EH (cell line): Measurements from ENCODE around the gene NMS.

ENCODE experiments used
- DNase-seq: peaks from one replicate; pipeline ENCODE4 v3.0.0-alpha.2; 2015; ENCODE audit warnings: low read depth

The NMS gene

GRCh38 chr2:100485396-100485795 is 15.1 kb downstream of the NMS start:
- no peak for DNase-seq

- no peak for DNase-seq
These were observed 24.4 kb downstream of the NMS start for GRCh38 chr2:100494712-100495111.

GRCh38 chr2:100502782-100503181 is 32.5 kb downstream of the NMS start:
- DNase-seq, result no peak

DNA sequence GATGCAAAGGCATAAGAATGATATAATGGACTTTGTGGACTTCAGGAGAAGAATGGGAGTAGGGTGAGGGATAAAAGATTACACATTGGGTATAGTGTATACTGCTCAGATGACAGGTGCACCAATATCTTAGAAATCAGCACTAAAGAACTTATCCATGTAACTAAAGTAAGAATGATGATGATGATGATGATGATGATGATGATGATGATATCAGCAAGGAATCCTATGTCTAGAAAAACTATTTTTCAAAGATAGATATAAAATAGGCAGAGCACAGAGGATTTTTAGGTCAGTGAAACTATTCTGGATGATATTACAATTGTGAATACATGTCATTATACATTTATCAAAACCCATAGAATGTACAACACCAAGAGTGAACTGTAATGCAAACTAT is 34.3 kb downstream of the NMS start:
- DNase-seq, result no peak

DNA sequence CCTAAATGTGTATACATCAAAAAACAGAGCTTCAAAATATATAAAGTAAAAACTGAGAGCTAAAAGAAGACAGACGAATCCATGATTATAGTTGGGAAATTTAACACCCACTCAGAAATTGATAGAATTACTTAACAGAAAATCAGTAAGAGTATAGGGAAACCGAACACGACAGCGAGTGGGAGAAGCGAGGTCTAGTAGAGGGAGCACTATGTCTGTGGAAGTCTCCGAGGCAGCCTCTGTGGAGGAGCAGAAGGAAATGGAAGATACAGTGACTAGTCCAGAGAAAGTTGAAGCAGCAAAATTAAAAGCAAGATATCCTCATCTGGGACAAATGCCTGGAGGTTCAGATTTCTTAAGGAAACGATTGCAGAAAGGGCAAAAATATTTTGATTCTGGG is 38.8 kb downstream of the NMS start:
- no peak for DNase-seq

DNA sequence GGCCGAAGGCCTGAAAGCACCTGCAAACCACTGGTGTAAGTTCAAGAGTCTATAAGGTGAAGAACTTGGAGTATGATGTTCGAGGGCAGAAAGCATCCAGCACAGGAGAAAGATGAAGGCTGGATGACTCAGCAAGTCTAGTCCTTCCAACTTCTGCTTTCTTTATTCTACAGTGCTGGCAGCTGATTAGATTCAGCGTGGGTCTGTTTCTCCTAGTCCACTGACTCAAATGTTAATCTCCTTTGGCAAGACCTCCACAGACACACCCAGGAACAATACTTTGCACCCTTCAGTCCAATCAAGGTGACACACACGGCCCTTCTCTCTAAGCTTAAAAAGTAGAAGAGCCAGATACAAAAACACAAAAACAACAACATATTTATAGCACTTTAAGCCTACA is 43.4 kb downstream of the NMS start:
- no peak for DNase-seq

- no peak for DNase-seq
These were observed 47.3 kb downstream of the NMS start for GRCh38 chr2:100517556-100517955.

GRCh38 chr2:100518801-100519200 is 48.5 kb downstream of the NMS start:
- DNase-seq, result no peak

DNA sequence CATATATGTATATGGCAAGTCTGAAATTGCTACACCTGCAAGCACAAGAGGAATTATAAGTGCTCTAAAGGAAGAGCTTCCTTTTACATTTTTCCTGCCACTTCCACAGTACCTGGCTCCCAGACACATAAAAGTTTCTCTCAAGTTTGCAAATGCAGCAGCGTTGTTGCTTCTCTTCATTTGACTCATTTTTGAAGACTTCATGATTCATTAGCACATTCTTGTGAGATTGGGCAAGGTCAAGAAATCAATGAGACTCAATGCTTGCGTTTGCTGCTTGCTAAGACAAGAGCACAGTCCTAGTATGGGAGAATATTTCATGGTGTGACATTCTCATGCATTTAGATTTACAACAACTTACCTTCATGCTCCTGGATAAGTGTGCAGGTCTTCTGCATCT is 49.9 kb downstream of the NMS start:
- no peak for DNase-seq

GRCh38 chr2:100522430-100522829 is 52.1 kb downstream of the NMS start:
- no peak for DNase-seq

DNA sequence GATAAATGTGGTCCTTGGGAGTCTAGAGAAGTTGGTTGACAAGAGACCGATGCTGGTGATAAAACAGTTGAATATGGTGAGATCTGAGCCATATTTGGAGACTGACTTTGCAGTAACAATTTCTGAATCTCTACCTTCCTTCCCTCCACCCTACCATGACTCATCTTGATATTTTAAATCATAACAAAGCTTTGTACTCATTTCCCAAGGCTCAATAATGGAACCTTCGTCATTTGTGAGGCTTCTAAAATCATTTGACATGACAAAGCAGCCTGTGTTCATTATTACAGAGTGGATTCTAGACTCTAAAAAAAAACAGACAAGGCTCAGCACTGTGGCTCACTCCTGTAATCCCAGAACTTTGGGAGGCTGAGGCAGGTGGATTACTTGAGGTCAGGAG is 54.0 kb downstream of the NMS start:
- DNase-seq, result peak; percentile 4

DNA sequence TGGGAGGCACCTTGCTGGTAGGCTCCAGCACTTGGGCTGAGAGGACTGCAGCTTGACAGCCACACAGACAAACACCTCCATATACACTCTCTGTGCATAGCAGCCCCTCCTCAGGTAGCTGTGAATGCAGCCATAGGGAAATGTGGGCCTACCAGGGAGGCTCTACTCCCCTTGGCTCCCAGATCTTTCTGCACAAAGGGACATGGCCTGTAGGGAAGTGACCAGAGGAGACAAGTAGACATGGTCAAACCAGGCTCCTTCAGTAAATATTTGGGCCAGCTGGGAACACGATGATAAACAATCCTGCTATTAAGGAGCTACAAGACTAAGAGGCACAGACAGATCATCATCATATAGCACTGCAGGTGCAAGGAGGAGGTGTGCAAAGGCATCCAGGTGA is 56.6 kb downstream of the NMS start:
- DNase-seq, result no peak

- no peak for DNase-seq
These were observed 57.2 kb downstream of the NMS start for GRCh38 chr2:100527440-100528015.

- DNase-seq, result no peak
These were observed 58.9 kb downstream of the NMS start for GRCh38 chr2:100529176-100529575.

- no peak for DNase-seq
These were observed 59.6 kb downstream of the NMS start for GRCh38 chr2:100529900-100530299.
